ENCODE data around the gene GGCX. TPM values are rescaled to one million over a fixed set of nuclear protein-coding genes. Genes with fewer than 3 reads are reported as not detected.

GGCX gene
- total and polyA plus RNA-seq, 2 of the 13 experiments (the other 11 are each of a cell fraction or from before 2014, with no cell fraction given), result 72.5 to 103 TPM

- no peak for TF ChIP-seq CEBPZ (IDR thresholded peaks at IDR 0.05; ENCODE audit: low read length)
- TF ChIP-seq CC2D1A (CRISPR knock-in tag; IDR thresholded peaks at IDR 0.05), result no peak; the same call in 1 of the 2 replicates
- TF ChIP-seq ZNF576 (CRISPR knock-in tag; IDR thresholded peaks at IDR 0.05), result peak; percentile 85; the same call in 1 of the 2 replicates
- TF ChIP-seq ZNF878 (CRISPR knock-in tag; IDR thresholded peaks at IDR 0.05), result no peak; the same call in 1 of the 2 replicates
- TF ChIP-seq BCLAF1 (IDR thresholded peaks at IDR 0.05), result no peak
- TF ChIP-seq FOXC1 (CRISPR knock-in tag; IDR thresholded peaks at IDR 0.05; ENCODE audit: borderline replicate concordance), result peak; percentile 19; the same call in 1 of the 2 replicates
- peak; percentile 54 for TF ChIP-seq SMAD1 (CRISPR knock-in tag; IDR thresholded peaks at IDR 0.05; ENCODE audit: borderline replicate concordance, low read depth)
- TF ChIP-seq TAF1 (CRISPR knock-in tag; IDR thresholded peaks at IDR 0.05), result peak; percentile 89
- TF ChIP-seq, protein P1, sequence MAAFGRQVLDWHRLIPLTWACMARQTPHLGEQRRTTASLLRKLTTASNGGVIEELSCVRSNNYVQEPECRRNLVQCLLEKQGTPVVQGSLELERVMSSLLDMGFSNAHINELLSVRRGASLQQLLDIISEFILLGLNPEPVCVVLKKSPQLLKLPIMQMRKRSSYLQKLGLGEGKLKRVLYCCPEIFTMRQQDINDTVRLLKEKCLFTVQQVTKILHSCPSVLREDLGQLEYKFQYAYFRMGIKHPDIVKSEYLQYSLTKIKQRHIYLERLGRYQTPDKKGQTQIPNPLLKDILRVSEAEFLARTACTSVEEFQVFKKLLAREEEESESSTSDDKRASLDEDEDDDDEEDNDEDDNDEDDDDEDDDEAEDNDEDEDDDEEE (CRISPR knock-in tag; IDR thresholded peaks at IDR 0.05), result no peak
- no peak; the same call in 1 of the 2 replicates for TF ChIP-seq ZNF713 (CRISPR knock-in tag; IDR thresholded peaks at IDR 0.05)
- peak; percentile 99 for TF ChIP-seq ZNF790 (CRISPR knock-in tag; IDR thresholded peaks at IDR 0.05; ENCODE audit: borderline replicate concordance)
- TF ChIP-seq, protein P2, sequence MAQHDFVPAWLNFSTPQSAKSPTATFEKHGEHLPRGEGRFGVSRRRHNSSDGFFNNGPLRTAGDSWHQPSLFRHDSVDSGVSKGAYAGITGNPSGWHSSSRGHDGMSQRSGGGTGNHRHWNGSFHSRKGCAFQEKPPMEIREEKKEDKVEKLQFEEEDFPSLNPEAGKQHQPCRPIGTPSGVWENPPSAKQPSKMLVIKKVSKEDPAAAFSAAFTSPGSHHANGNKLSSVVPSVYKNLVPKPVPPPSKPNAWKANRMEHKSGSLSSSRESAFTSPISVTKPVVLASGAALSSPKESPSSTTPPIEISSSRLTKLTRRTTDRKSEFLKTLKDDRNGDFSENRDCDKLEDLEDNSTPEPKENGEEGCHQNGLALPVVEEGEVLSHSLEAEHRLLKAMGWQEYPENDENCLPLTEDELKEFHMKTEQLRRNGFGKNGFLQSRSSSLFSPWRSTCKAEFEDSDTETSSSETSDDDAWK (CRISPR knock-in tag; IDR thresholded peaks at IDR 0.05), result no peak
- peak; percentile 97; the same call in 1 of the 2 replicates for TF ChIP-seq ZFYVE20 (CRISPR knock-in tag; IDR thresholded peaks at IDR 0.05; ENCODE audit: borderline replicate concordance, low read depth)
- TF ChIP-seq ZNF616 (CRISPR knock-in tag; IDR thresholded peaks at IDR 0.05; ENCODE audit: low read depth), result peak; percentile 41; the same call in 1 of the 2 replicates
- TF ChIP-seq ZNF326 (CRISPR knock-in tag; IDR thresholded peaks at IDR 0.05; ENCODE audit: borderline replicate concordance), result 0 out of 2 replicates have a peak, but pooled peaks have one; percentile 50
- no peak for TF ChIP-seq PLSCR1 (CRISPR knock-in tag; IDR thresholded peaks at IDR 0.05; ENCODE audit: borderline replicate concordance)
- peak; percentile 94 for TF ChIP-seq ZNF20 (CRISPR knock-in tag; IDR thresholded peaks at IDR 0.05)
- TF ChIP-seq ZNF772 (CRISPR knock-in tag; IDR thresholded peaks at IDR 0.05), result no peak; the same call in none of the 2 replicates
Observed at GRCh38 chr2:85538507-85539360, 22.6 kb downstream of the GGCX start, which contains the start of gene MAT2A (continued).

All from HepG2 (cell line).